ENCODE results near the gene RXFP3.
"Not testable (repeated sequence)": the region's sequence is repeated elsewhere in the genome, so short reads cannot be mapped to it uniquely, and the experiment has no call there.

Gene RXFP3

DNA sequence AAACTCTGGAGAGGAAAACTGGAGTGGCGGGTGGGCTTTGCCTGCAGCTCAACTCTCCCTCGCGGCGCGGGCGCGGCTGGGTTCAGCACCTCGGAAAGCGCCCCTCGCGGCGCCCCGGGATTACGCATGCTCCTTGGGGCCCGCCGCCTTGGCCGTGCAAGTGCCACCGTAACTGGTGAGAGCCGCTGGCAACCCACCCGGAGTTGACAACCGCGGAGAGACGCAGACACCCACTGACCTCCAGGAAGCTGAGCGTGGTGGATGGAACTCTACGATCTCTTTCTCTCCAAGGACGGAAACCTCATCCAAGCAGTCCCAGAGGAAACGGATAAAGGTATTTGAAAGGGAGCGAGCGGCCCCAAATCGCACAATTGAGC is 194 bp upstream of the RXFP3 start:
- no peak for FAIRE-seq

- FAIRE-seq, result no peak
Observed at GRCh38 chr5:33937017-33937706, 976 bp downstream of the RXFP3 start.

DNA sequence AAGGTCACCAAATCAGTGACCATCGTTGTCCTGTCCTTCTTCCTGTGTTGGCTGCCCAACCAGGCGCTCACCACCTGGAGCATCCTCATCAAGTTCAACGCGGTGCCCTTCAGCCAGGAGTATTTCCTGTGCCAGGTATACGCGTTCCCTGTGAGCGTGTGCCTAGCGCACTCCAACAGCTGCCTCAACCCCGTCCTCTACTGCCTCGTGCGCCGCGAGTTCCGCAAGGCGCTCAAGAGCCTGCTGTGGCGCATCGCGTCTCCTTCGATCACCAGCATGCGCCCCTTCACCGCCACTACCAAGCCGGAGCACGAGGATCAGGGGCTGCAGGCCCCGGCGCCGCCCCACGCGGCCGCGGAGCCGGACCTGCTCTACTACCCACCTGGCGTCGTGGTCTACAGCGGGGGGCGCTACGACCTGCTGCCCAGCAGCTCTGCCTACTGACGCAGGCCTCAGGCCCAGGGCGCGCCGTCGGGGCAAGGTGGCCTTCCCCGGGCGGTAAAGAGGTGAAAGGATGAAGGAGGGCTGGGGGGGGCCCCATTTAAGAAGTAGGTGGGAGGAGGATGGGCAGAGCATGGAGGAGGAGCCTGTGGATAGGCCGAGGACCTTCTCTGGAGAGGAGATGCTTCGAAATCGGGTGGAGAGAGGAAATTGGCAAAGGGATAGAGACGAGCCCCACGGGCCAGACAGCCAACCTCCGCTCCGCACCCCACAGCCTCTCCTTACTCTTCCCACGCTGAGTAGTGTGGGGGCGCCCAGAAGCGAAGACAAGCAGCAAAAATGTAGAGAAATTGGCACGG is 1.7 kb downstream of the RXFP3 start:
- no peak for FAIRE-seq

GRCh38 chr5:33938507-33938796 is 2.3 kb downstream of the RXFP3 start:
- FAIRE-seq, result no peak

DNA sequence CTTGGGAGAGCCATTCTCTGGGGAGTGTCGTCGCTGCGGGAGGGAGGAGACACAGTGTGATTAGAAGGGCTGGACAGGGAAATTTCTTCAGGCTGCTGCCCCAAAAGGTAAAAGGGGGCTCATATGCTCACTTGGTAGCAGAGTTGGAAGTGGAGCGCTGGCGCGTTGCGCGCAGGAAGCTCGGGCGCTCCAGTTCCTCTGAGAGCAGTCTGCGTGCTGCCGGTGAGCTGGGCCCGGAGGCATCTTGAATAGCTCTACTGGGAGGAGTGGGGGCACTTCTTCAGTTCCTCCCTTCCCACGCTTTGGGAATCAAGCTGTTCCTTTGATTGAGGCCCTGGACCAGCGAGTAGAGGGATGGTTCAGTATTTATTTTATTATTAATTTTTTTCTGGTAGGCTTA is 2.7 kb downstream of the RXFP3 start:
- FAIRE-seq, result no peak

DNA sequence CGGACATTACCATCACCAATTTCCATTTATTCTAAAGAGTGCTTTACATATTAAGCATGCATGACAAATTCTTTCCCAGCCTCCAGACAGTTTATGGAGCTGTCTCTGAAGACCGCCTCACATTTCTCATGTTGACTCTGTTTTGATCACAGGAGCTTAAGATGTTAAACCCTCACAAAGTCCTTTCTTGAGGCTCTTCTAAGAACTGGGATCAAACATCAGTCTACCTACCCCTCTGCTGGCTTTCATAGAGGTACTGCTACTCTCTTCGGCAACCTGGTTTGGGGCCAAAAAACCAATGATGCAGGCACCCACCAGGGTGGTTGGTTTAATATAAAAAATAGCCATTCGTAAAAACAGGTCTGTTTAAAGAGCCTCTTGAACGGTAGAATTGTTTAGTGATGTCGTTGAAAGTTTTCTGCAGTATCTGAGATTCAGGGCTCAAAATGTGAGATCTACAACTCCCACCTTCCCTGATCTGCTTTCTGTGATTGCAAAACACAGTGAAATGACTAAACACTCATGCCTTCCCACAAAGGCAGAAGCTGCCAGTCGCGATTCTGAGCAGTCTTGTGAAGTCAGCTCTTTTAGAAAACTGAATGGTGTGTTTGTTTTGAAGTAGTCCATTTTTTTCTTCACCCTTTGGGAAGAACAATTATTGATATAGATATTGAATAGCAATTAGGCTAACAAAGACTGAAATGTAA is 3.5 kb downstream of the RXFP3 start:
- FAIRE-seq, result no peak

DNA sequence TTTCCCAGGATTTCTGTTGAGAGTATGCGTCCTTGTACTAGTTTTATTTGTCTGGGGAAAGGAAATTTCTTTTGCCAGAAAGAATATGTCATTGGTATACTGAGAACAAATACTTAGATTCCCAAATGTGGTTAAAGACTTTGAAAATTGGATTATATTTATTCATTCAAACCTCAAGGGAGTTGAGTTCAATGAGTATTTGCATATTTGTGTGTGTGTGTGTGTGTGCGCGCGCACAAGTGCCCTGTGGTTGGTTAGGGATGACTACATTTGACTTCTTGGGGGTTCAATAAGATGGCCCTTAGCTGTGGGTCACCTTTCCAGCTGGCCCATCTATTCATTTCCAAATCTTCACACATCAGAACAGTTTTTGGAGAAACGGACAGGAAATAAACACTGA is 4.9 kb downstream of the RXFP3 start:
- FAIRE-seq, result no peak

DNA sequence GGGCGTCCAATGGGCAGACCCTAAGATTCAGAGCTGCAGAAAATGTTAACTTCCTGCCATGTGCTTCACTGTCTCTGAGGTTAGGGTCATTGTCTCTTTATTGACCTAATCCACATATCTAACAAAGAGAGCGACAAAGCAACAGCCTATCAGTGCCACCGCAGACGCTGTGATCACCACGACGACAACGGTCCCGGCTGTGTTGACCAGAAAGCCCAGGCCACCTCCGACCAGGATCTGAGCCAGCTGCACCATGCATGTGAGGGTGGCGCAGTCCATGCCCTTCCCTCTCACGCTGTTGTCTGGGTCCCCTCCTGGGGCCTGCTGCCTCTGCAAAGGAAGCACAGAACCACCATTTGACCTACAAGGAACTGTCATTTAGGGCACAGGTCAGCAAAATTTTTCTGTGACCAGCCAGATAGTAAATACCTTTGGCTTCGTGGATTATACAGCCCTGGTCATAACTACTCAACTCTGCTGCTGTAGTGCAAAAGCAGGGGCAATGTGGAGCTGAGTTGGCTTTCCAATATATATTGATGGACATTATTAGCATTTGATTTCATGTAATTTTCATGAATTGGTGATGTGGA is 8.5 kb downstream of the RXFP3 start:
- FAIRE-seq, result no peak

DNA sequence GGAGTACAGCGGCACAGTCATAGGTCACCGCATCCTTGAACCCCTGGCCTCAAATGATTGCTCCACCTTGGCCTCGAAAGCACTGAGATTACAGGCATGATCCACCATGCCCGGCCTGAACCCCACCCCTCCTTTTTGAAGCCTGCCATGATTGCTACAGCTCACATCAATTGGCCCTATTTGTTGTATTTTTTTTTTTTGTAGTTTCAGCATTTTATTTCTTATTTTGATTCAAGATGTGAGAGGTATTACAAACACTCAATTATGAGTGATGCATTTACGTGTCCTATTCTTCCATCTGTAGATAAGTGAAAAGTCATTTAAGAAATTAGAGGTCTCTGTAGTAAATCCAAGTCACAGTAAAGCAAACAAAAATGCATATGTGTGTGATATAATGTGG is 16.0 kb downstream of the RXFP3 start:
- FAIRE-seq, result not testable (repeated sequence)

DNA sequence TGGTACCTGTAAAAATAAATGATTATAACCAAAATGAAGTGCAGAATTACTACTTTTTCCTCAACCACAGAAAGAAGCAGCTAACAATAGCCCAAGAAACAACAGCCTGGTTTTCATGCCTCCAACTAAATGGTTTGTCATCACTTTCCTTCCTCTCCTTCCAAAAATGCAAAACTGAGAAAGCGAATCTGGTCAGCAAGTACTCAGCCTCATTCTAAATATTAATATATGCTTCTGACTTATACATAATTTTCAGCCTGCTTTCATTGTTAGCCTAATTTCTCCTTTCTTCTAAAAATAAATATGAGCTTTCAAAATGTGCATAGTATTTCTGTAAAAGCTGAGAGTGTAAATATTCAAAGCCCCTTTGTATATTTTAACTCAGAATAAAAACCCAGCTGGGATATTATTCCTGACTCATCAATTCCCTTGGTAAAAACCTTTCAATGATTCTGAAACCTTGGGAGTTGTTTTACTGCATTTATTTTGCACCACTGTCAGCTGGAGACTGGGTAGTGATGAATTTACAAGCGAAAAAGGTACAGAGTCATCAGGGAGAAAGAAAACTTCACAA is 21.5 kb downstream of the RXFP3 start:
- no peak for FAIRE-seq

GRCh38 chr5:33958176-33958575 is 22.0 kb downstream of the RXFP3 start:
- FAIRE-seq, result no peak

DNA sequence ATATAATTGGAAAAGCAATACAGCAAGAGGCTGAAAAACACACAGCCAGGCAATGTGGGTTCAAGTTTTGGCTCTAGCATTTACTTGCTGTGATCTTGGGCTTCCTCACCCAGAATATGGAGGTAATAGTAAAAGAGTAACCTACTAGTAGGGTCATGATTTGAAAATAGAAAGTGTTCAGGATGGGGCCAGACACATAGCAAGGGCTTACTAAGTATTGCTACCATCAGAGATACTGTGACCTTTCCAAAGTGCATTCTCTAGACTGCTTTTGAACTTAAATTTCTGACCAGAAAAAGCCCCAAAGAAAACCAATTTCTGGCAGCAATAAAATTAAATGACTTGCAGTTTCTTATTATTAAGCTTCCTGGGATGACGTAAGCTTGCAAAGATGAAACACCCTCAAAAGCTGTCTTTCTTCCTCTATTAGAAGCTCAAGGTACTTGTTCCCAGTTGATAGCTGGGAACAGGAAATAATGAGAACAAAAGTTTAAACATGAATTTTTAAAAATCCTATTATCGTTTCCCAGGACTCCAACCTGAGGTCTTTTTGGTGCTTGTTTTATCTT is 28.0 kb downstream of the RXFP3 start:
- no peak for FAIRE-seq

- no peak for FAIRE-seq
Observed at GRCh38 chr5:33966805-33967204, 30.6 kb downstream of the RXFP3 start.

DNA sequence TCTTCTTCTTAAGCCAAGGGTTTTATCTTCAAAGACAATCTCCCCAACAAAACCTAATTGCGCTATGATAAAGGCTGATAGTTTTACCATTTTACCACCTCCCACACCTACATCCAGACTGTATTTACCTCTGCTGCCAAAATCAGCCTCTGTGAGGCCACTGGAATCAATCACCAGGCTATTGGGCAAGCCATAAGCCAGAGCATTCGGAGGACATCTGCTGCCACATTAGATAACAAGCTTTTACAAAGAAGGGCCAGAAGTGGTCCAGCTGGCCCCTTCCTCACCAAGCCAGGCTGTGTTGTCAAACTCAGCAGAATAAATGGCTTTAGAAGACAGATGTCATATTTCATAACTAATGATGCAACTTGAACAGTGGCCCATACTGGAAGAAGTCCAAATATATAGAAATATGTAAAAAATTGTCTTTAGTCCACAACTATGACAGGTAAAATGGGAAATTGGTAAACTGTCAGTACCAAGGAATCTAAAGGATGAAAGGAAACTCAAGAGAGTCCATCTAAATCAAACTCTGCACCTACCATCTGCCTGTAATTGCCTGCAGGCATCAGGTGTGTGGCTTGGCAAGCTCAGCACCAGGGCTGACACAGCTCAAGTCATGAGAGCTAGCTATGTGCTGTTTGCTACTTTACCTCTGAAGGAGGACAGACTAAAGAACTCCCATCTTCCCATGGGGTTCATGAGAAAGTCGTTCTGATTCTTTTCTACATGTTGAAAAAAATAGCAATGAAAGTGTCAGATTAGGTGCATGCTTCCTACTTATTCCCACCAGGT is 32.2 kb downstream of the RXFP3 start:
- no peak for FAIRE-seq

- FAIRE-seq, result no peak
Observed at GRCh38 chr5:33969572-33970452, 33.6 kb downstream of the RXFP3 start.

DNA sequence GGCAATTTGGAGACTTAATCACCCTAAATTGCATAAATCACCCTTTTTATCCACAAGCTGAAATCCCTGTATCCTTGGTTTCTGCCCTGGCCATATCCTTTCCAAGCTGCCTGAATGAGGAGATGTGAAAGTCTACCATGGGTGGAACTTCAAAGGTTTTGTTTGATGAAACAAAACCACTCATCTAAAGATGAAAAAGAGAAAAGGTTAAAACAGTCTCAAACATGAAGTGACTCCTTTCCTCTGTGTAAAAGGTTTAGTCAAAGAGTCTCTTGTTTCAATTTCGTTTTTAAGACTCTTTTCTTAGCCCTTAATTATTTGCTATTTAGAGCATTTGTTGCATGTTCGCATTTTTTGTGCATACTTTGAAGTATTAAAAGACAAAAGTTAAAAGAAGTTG is 37.1 kb downstream of the RXFP3 start:
- FAIRE-seq, result no peak

GRCh38 chr5:33975852-33976251 is 39.7 kb downstream of the RXFP3 start:
- FAIRE-seq, result no peak

- FAIRE-seq, result no peak
Observed at GRCh38 chr5:33976307-33976706, 40.1 kb downstream of the RXFP3 start.

DNA sequence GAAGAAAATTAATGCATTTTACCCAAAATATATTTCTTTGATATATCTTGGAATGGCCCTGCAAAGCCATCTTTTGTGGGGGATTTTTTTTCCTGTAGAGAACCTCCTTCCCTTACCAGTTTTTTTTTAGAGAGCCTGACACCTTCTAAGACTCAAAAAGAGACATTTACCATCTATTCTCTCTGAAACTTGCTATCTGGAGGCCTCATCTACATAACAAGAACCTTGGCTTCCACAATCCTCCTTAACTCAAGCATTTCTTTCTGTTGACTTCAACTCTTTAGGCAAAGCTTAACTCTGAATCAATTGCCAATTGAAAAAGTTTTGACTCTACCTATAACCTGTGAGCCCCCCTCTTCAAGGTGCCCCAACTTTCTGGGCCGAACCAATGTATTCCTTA is 42.1 kb downstream of the RXFP3 start:
- FAIRE-seq, result no peak

DNA sequence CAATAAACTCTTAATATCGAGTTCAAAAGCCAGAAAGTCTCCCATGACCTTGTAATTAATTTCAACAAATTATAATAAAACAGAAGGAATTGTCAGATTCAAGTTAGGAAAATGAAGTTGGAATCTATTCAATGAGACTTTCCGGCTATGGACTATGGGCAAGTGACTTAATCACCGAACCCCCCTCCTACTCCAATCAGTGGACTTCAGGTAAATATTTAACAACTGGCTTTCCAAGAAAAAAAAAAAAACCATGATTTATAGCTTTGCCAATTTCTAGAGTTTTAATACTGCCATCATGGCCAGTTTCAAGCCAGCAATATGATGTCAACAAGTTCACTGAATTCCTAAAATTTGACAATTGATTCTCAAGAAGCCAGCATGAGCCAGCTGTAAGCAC is 43.8 kb downstream of the RXFP3 start:
- no peak for FAIRE-seq
